Neural progenitor cell (in vitro differentiated cells): ENCODE measurements around the gene C14orf132. TPM values are rescaled to one million over a fixed set of nuclear protein-coding genes. Genes with fewer than 3 reads are reported as not detected.

Source experiments
- DNase-seq: peaks from one replicate; pipeline ENCODE4 v3.0.0-alpha.2; 2016; ENCODE audit warnings: low spot score
- H2AFZ ChIP-seq: fragments of 200-600 bp; sonication (generic); replicated peaks from 2 replicates; pipeline ENCODE4 v1.6.1; 2016; ENCODE audit warnings: antibody characterized with exemption
- H3F3A ChIP-seq: fragments of 200-600 bp; sonication (generic); 2 replicates; pipeline ENCODE4 v1.6.1; 2016; ENCODE audit warnings: antibody characterized with exemption, low read depth
- H3K27ac ChIP-seq: fragments of 200-600 bp; sonication (generic); 2 replicates; pipeline ENCODE4 v1.5.1; 2016; ENCODE audit warnings: mild to moderate bottlenecking
- H3K27me3 ChIP-seq: fragments of 200-600 bp; sonication (generic); 2 replicates; pipeline ENCODE4 v1.6.1; 2016; ENCODE audit warnings: mild to moderate bottlenecking, moderate library complexity
- H3K36me3 ChIP-seq: fragments of 200-600 bp; sonication (generic); 2 replicates; pipeline ENCODE4 v1.5.1; 2016
- H3K4me1 ChIP-seq: fragments of 200-600 bp; sonication (generic); 2 replicates; pipeline ENCODE4 v1.6.1; 2016; ENCODE audit warnings: mixed run types
- H3K4me2 ChIP-seq: fragments of 200-600 bp; sonication (generic); 2 replicates; pipeline ENCODE4 v1.6.1; 2016
- H3K4me3 ChIP-seq: fragments of 200-600 bp; sonication (generic); 2 replicates; pipeline ENCODE4 v1.5.1; 2016
- H3K79me2 ChIP-seq: fragments of 200-600 bp; sonication (generic); 2 replicates; pipeline ENCODE4 v1.6.1; 2016; ENCODE audit warnings: low read depth
- H3K9ac ChIP-seq: fragments of 200-600 bp; sonication (generic); 2 replicates; pipeline ENCODE4 v1.6.1; 2016
- H3K9me3 ChIP-seq: fragments of 200-600 bp; sonication (generic); 2 replicates; pipeline ENCODE4 v1.5.1; 2016; ENCODE audit warnings: low read depth
- H4K20me1 ChIP-seq: fragments of 200-600 bp; sonication (generic); 2 replicates; pipeline ENCODE4 v1.6.1; 2016; ENCODE audit warnings: low read depth
- H3K27ac Mint-ChIP-seq: 3 replicates; pipeline ENCODE4 v1.8.0; 2021; ENCODE audit warnings: mixed read lengths
- H3K27me3 Mint-ChIP-seq: 2 replicates; pipeline ENCODE4 v1.8.0; 2022; ENCODE audit warnings: low read depth, mild to moderate bottlenecking, inconsistent platforms, moderate library complexity, mixed read lengths; ENCODE audit not compliant: insufficient read depth
- H3K36me3 Mint-ChIP-seq: 3 replicates; pipeline ENCODE4 v1.8.0; 2021; ENCODE audit warnings: mixed read lengths
- H3K4me1 Mint-ChIP-seq: 3 replicates; pipeline ENCODE4 v1.8.0; 2021; ENCODE audit warnings: mixed read lengths
- H3K4me3 Mint-ChIP-seq: 3 replicates; pipeline ENCODE4 v1.8.0; 2021; ENCODE audit warnings: mild to moderate bottlenecking, moderate library complexity, mixed read lengths
- H3K9me3 Mint-ChIP-seq: 3 replicates; pipeline ENCODE4 v1.8.0; 2020; ENCODE audit warnings: mixed read lengths
- EZH2 ChIP-seq: fragments of 200-600 bp; sonication (generic); IDR thresholded peaks from 2 replicates; pipeline ENCODE4 v1.6.1; 2017; ENCODE audit warnings: antibody characterized with exemption, mild to moderate bottlenecking, moderate library complexity
- EZH2phosphoT487 ChIP-seq: fragments of 200-600 bp; sonication (generic); IDR thresholded peaks from 2 replicates; pipeline ENCODE4 v1.6.1; 2017; ENCODE audit warnings: antibody characterized with exemption
- total RNA-seq: library from RNA; depleted of rRNA; stranded (reverse); fragments of >200 nt; gene quantifications from 2 replicates; pipeline ENCODE4 v1.2.3, GENCODE V29; 2015; ENCODE audit warnings: low replicate concordance
- TF ChIP-seq, protein P1 (sequence below): fragments of 200-600 bp; sonication (generic); IDR thresholded peaks from 2 replicates; pipeline ENCODE4 v1.5.1; 2017; ENCODE audit warnings: antibody characterized with exemption, mild to moderate bottlenecking

The C14orf132 gene
- total RNA-seq, 1 donor from 2014 or later: 8.1 TPM

DNA sequence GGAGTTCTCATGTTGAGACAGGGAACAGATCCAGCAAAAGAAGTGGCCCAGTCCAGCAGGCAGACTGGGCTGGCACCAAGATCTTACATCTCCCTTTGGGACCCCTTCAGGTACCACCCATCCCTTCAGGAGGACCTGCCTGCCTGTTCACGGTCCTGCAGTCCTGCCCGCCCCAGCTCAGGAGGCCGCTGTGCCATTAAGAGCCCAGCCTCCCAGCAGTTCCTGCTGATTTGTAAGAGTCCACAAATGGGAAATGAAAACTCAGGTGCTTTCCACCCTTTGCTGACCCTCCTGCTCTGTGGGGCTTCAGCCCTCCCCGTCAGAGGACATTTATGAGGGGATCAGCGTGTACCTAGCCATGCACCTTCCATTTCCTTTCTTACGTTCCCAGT is 39.5 kb downstream of the C14orf132 start:
- Histone ChIP-seq H3K9me3 (no peaks in the 10 kb centered on the region), H3K4me2 (no peak overlapping the region), H3K36me3 (no peaks in the 10 kb centered on the region), H3F3A (no peaks in the 10 kb centered on the region), H3K4me1 (no peaks in the 10 kb centered on the region), H4K20me1 (no peaks in the 10 kb centered on the region), H3K27ac (no peak overlapping the region), H2AFZ (no peak overlapping the region), H3K9ac (no peak overlapping the region), H3K4me3 (no peak overlapping the region), H3K27me3 (no peaks in the 10 kb centered on the region), H3K79me2 (no peaks in the 10 kb centered on the region)
- peak overlapping the region; percentile 20 for H3K27ac Mint-ChIP-seq
- peaks cover 26% of the 10 kb centered on the region for H3K4me1 Mint-ChIP-seq
- DNase-seq: no peak
- H3K27me3 Mint-ChIP-seq: peaks cover 3% of the 10 kb centered on the region
- H3K36me3 Mint-ChIP-seq: peaks cover 16% of the 10 kb centered on the region
- peak overlapping the region; percentile 29 for H3K4me3 Mint-ChIP-seq
- no peaks in the 10 kb centered on the region for H3K9me3 Mint-ChIP-seq
- TF ChIP-seq EZH2 (no peak), EZH2phosphoT487 (no peak)
- TF ChIP-seq, protein P1, sequence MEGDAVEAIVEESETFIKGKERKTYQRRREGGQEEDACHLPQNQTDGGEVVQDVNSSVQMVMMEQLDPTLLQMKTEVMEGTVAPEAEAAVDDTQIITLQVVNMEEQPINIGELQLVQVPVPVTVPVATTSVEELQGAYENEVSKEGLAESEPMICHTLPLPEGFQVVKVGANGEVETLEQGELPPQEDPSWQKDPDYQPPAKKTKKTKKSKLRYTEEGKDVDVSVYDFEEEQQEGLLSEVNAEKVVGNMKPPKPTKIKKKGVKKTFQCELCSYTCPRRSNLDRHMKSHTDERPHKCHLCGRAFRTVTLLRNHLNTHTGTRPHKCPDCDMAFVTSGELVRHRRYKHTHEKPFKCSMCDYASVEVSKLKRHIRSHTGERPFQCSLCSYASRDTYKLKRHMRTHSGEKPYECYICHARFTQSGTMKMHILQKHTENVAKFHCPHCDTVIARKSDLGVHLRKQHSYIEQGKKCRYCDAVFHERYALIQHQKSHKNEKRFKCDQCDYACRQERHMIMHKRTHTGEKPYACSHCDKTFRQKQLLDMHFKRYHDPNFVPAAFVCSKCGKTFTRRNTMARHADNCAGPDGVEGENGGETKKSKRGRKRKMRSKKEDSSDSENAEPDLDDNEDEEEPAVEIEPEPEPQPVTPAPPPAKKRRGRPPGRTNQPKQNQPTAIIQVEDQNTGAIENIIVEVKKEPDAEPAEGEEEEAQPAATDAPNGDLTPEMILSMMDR: no peak

DNA sequence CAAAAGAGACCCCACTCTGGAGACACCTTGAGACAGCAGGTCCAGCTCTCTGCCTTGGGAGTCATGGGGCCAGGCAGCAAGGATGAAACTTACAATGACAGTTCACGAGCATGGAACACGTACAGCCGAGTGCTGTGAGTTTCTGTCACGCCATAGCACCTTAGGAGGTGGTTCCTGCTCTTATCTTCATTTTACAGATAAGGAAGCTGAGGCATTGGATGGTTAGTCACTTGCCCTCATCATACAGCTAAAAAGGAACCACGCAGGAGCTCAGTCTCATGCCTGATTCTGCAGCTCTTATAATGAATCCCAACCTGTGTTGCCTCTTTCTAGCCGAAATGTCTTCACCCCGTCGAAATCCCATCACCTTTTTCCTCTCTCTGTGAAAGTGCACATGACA is 39.9 kb downstream of the C14orf132 start:
- H4K20me1 ChIP-seq: no peaks in the 10 kb centered on the region
- no peak overlapping the region for H2AFZ ChIP-seq
- TF ChIP-seq EZH2phosphoT487: no peak
- TF ChIP-seq EZH2: no peak
- TF ChIP-seq, protein P1: no peak
- H3K27me3 Mint-ChIP-seq: peaks cover 3% of the 10 kb centered on the region
- peaks cover 11% of the 10 kb centered on the region for H3K36me3 Mint-ChIP-seq
- no peak overlapping the region for H3K9ac ChIP-seq
- peaks cover 29% of the 10 kb centered on the region for H3K4me1 Mint-ChIP-seq
- H3K27me3 ChIP-seq: no peaks in the 10 kb centered on the region
- H3K4me3 ChIP-seq: no peak overlapping the region
- H3K27ac Mint-ChIP-seq: no peak overlapping the region
- H3F3A ChIP-seq: no peaks in the 10 kb centered on the region
- H3K9me3 Mint-ChIP-seq: no peaks in the 10 kb centered on the region
- no peaks in the 10 kb centered on the region for H3K9me3 ChIP-seq
- H3K36me3 ChIP-seq: no peaks in the 10 kb centered on the region
- H3K4me1 ChIP-seq: no peaks in the 10 kb centered on the region
- no peak overlapping the region for H3K4me2 ChIP-seq
- DNase-seq: no peak
- no peak overlapping the region for H3K27ac ChIP-seq
- no peak overlapping the region for H3K4me3 Mint-ChIP-seq
- H3K79me2 ChIP-seq: no peaks in the 10 kb centered on the region

DNA sequence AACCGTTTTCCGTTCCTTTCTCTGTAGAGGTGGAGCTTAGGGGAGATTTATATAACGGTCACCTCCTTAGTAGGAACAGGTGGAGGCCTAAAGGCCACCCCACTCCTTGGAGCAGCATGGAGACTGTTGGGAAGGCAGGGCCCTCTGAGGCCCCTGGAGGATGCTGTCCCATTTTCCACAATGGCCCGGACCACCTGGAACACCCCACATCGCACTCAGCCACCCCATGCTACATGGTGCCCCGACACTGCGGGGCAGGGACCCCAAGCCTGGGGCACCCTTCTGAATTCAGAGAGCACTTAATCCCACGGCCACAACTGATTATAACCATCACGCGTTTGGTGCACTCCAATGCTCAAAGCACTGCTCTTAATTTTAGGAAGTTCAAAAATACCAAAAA is 41.4 kb downstream of the C14orf132 start:
- Mint-ChIP-seq H3K27me3 (peaks cover 3% of the 10 kb centered on the region), H3K36me3 (peaks cover 5% of the 10 kb centered on the region), H3K27ac (no peak overlapping the region), H3K9me3 (no peaks in the 10 kb centered on the region), H3K4me1 (peaks cover 34% of the 10 kb centered on the region), H3K4me3 (no peak overlapping the region)
- no peaks in the 10 kb centered on the region for H3K27me3 ChIP-seq
- H3K4me2 ChIP-seq: no peak overlapping the region
- H3K79me2 ChIP-seq: no peaks in the 10 kb centered on the region
- H4K20me1 ChIP-seq: no peaks in the 10 kb centered on the region
- H3K36me3 ChIP-seq: no peaks in the 10 kb centered on the region
- H3K9ac ChIP-seq: no peak overlapping the region
- H3K9me3 ChIP-seq: no peaks in the 10 kb centered on the region
- H2AFZ ChIP-seq: no peak overlapping the region
- no peaks in the 10 kb centered on the region for H3K4me1 ChIP-seq
- DNase-seq: no peak
- H3K27ac ChIP-seq: no peak overlapping the region
- no peak for TF ChIP-seq EZH2
- no peak for TF ChIP-seq EZH2phosphoT487
- TF ChIP-seq, protein P1: no peak
- H3K4me3 ChIP-seq: no peak overlapping the region
- no peaks in the 10 kb centered on the region for H3F3A ChIP-seq

DNA sequence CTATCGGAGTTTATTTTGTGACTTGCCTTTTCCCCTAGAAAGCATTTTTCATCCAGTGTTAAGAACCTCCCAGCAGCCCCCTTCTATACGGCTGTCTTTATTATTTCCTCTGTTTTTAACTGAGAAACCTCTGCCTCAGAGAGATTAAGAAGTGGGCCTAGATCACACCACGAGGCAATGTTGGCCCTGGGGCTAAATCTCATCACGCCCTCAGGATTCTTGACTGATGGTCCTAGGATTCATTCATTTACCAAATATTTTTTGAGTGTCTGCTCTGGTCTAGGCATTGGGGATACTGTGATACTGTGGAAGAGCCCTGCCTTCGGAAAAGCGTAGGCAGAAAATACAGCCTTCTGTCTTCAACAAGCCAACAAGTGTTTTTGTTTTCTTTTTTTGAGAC is 42.1 kb downstream of the C14orf132 start:
- DNase-seq: no peak
- no peaks in the 10 kb centered on the region for H3K36me3 ChIP-seq
- H3K4me2 ChIP-seq: no peak overlapping the region
- H3K4me3 ChIP-seq: no peak overlapping the region
- no peak overlapping the region for H2AFZ ChIP-seq
- no peak overlapping the region for H3K27ac ChIP-seq
- Mint-ChIP-seq H3K27ac (no peak overlapping the region), H3K36me3 (peaks cover 5% of the 10 kb centered on the region), H3K27me3 (peaks cover 3% of the 10 kb centered on the region), H3K9me3 (no peaks in the 10 kb centered on the region), H3K4me1 (peaks cover 37% of the 10 kb centered on the region), H3K4me3 (no peak overlapping the region)
- no peaks in the 10 kb centered on the region for H3K27me3 ChIP-seq
- H4K20me1 ChIP-seq: no peaks in the 10 kb centered on the region
- no peak for TF ChIP-seq EZH2phosphoT487
- TF ChIP-seq, protein P1: no peak
- TF ChIP-seq EZH2: no peak
- no peaks in the 10 kb centered on the region for H3F3A ChIP-seq
- no peaks in the 10 kb centered on the region for H3K79me2 ChIP-seq
- H3K9ac ChIP-seq: no peak overlapping the region
- H3K9me3 ChIP-seq: no peaks in the 10 kb centered on the region
- H3K4me1 ChIP-seq: no peaks in the 10 kb centered on the region
